NOMO-1 treated with dmso at 0.1 percent for 144 hours (cell line): ENCODE measurements around the gene C11orf58.

Source experiments
- DNase-seq: peaks from one replicate; lab custom pipeline; 2025; ENCODE audit not compliant: unreplicated experiment; lab: John Stamatoyannopoulos, UW

Gene C11orf58

DNA sequence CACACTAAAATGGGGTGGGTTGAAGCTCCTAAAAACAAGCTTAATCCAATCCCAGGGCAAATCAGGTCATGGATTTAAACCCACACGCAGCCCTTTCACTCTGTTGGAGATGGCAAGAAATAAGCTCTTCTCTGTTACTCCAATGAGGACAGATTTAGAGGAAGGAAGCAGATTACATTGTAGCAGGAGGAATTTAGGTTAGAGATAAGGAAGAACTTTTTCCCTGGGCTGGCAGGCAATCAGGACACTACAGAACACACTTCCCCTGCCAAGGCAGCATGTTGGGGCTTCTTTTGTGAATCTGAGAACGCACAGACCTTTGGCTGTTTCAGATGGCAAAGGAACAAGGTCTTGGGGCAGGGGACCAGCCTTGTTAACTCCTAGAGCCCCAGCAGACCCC lies 46.2 kb downstream of the C11orf58 start:
- DNase-seq: no peak

DNA sequence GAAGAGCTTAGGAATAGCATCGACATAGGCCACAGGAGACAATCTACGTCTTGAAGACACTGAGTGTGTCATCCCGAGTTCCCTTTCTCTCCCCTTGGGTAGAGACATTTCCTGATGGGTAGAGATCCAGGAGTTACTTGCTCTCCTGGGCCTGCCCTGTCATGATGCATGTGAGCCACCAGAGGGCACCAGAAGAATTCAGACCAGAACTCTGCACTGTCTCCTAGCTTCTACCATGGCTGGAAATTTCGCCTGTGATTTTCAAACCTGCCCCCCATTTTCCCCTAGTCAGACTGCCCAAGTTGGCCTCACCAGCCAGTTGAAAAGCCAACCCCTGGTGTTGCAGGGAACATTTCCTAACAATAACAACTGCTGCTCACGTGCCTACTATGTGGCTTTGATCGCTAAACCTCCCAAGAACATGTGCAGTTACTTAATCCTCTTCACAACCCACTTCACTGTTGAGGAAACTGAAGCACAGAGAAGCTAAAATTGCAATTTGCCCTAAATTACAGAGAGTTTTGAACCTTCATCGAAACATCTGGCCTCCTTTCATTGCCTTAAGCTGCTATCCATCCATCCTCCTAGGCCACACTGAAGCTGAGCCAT lies 47.2 kb downstream of the C11orf58 start:
- no peak for DNase-seq

DNA sequence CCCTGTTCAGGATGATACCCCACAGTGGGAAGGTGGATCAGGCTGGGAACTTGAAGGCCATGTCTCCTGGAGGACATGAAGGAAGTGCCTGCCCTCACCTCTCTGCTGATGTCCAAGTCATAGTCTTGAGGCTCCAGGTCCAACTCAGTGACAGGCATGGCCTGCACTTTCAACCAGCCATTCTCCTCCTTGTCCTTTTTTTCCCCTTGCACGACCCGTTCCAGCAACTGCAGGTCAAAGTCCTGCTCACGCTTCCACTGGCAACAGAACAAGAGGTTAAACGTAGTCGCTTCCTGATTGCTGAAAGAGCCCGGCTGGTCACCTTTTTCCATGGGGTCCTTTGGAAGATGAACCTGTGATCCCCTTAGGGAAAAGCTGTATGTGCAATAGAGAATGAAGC lies 47.7 kb downstream of the C11orf58 start:
- DNase-seq: no peak

DNA sequence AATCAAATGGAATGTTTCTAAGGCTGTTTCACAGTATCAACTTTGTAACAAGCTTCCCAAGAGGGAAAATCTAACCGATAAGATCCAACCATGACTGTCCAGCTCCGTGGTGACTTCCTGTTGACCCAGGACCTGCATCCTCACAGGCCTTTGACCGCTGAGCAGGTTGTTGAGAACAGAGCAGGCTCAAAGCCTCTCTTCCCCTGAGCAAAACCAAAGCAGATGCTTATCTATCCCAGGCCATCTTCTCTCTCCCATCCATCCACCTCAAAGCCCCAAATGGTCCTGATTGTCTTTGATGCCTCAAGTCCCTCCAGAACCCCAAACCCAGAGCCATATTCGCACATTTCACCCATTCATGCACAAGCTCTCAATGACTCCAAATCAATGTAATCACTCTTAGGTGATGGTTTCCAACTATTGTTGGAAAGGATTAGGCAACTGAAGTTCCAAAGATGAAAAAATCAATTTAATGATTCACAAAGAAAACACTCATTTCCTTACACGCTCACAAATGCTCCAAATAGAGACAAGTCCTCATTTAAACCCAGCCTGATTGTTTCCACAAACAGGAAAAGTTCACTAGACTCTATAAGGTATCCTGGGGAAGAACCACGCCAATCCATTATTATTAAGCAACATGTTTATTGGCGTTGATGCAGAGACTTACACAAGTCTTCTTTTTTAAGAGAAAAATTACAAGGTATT lies 48.7 kb downstream of the C11orf58 start:
- no peak for DNase-seq

DNA sequence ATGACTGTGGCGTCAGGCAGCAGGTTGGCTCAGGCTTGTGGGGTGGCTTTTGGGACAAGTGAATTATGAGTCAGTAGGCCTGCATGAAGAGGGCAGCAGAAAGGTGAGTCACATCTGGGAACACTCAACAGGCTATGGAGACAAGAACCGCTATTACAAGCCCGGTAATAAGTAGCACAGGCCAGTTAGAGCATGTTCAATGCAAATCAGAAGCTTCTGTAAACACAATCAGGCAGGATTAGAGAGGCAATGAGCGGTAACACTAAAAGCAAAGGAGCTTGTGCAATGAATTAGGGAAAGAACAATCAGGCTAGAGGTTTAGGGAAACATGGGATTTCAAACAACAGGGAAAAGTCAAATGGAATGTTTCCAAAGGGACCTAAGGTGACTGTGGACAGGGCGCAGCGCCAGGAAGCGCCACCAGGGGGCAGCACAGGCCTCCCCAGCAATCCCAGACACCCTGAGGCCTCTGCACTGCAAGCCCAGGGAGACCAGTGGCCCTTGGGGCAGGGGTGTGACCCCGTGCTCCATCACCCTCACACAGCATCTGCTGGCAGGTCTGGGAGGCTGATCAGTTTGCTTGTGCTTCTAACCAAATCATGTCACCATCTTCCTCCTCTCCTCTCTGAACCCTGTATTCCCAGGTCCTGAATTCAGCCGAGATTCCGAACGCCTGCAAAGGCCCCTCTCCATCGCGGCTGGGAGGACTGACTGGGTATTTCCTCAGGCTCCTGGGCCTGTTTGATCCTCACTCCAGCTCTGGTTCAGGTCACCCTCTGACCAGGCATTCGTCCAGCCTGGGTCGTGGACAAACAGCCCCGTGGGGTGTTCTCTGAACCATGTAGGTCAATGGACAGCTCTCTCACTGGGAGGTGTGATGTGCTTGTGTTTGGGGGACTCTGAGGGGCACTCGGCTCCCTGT lies 50.0 kb downstream of the C11orf58 start:
- peak; percentile 30 for DNase-seq

DNA sequence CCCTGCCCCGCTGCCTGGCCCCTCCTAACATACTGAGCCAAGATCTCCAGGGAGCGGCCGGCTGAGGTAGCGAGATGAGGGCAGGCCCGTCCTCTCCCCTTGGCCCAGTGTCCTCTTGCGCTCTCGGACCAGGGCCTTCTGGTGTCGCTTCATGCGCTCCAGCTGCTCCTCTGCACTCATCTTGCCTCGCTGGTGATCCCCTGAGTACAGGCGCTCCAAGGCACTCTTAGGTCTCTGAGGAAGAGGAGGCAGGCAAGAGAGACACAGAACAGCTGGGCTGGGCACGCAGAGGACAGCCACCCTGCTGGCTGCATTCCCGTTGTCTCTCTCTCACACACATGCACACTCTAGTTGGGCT lies 50.6 kb downstream of the C11orf58 start:
- no peak for DNase-seq

DNA sequence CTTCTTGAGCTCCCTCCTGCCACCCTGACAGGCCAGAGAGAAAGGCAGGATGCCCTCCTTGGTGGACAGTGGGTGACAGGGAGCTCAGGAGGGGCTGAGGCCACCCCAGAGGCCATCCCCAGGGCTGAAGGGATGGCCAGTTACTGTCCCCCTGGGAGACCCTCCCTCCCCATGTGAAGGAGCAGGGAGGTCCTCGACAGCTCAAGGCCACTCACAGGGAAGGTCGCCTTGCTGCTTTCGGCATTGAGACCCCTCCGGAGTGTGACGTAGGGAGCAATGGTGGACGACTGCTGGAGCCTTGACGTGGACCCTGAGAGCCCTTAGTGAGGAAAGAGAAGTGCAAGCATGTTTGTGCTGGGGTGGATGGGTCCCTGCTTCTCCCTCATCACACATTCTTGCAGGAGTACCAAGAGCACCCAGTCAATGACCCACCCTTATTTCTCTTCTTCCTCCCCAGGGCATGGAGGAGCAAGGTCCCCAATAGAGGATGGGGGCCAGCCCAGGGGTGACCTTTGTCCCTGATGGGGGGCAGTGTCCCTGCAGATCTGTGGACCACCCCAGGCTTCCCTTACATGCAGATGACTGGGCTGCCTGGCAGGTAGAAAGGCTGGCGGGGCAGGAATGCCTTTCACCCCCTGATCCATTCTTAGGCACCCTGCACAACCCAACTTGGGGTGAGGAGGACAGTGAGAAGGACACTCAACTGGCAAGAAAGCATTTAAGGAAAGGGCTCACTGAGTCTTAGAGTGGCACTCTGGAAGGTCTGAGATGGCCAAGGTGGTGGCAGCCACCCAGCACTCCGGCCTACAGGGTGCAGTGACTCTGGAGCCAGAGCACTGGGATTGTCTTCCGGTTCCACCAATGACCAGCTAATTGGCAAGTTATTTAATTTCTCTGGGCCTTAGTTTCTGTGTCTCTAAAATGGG lies 51.4 kb downstream of the C11orf58 start:
- no peak for DNase-seq

DNA sequence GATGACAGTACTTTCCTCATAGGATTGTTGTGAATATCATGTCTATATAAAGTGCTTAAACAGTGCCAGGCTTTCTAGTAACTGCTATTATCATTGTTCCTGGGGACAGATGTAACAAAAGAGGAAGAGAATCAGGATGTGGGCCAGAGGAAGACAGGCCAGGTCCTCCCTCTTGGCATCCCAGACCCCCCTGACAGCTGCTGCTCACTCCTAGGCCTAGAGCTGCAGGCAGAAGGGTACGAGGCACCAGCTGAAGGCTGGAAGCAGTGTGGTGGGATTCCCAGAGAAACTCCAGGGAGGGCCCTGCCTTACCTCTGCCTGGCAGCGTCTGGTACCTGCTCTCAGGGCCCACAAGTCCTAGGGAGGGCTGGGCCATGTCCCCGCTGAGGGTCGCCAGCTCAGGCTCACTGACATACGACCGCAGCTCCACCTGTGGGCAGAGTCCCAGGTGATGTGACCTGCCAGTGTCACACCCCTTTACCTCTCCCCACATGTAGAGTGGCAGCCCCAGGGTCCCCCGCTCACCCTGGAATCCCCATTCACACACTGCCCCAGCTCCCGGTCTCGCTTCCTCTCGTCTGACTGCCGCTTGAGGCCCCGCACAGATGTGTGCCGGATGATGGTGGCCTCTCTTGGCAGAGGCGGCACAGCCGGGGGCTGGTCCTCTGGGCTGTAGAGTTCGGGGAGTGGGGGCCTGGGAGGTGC lies 52.2 kb downstream of the C11orf58 start:
- no peak for DNase-seq

DNA sequence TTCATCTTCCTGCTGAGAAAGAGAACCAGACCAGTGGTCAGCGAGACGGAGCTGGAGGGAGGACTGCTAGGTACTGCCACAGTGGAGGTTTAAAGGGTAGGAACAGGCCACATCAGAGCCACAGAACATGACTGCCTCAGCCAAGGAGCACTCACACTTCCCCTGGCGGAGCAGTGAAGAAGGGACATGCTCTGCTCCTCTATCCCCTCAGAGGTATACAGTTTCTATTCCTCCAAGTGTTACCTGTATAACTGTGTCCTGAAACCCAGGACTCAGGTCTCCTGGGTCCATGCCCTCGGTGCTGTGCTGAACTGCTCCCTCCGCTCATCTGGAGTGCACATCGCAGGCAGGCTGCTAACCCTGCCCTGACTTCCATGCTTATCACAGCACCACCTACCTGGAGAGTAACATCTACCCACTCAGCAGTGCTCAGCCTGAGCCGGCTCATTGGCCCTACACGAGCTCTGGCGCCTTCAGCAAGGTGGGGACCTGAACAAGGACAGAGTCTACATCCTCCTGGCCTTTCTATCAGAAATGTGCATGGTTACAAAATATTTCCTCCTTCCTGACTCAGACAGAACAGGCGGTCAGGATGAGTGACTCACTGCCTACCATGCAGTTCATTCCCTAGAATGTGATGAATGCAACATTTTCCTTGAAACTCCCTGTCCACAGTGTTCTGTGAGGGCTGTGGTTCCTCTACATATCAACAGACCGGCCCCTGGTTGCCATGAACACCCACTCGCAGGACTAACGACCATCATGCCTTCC lies 52.9 kb downstream of the C11orf58 start:
- no peak for DNase-seq

DNA sequence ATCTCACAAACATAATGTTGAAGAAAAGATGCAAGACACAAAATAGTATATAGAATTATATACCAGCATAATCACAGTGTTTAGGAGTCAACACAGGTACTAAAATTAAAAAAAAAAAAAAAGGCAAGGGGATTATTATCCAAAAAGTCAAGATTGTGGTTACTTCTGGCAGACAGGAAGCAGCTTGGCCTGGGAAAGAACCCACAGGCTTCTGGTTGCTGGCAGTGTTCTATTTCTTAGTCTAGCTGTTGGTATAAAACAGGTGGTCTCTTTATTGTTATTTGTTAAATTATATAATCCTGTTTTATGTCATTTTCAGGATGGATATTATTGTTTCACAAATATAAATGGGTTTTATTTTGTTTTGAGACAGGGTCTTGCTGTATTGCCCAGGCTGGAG lies 54.0 kb downstream of the C11orf58 start:
- no peak for DNase-seq

DNA sequence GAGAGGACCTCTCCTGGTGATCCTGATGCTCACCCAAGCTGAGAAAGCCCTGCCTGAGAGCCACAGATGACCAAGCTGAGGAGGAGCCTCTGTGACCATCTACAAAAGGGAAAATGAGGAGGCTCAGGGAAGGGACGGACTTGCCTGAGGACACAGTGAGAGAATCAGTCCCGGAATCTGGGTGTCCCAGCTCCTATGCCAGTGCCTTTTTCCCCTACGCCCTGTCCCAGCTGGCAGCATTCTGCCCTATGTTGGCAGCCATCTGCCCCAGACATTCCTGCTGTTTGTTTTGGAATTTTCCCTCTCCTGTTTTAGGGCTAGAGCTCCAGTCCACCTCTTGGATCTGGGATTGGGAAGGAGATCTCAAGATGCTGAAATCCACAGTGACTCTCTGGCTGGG lies 54.6 kb downstream of the C11orf58 start:
- no peak for DNase-seq

DNA sequence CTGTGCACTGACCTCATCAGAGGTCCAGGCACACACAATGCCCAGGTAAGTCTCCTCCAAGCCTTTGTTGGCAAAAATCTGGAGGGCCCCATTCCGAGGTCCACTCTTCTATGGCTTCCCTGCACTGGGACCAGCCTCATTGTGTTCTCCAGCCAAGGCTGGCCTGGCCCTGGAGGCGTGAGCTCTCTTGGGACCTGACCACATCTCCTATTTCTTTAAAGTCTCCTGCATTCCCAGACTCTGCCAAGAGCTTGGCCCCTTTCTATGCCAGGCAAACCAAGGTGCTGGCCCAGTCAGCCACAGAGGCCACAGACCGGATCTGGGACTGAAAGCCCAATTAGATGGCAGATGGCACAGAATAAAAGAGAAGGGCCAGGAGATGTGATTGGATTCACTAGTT lies 55.1 kb downstream of the C11orf58 start:
- no peak for DNase-seq

DNA sequence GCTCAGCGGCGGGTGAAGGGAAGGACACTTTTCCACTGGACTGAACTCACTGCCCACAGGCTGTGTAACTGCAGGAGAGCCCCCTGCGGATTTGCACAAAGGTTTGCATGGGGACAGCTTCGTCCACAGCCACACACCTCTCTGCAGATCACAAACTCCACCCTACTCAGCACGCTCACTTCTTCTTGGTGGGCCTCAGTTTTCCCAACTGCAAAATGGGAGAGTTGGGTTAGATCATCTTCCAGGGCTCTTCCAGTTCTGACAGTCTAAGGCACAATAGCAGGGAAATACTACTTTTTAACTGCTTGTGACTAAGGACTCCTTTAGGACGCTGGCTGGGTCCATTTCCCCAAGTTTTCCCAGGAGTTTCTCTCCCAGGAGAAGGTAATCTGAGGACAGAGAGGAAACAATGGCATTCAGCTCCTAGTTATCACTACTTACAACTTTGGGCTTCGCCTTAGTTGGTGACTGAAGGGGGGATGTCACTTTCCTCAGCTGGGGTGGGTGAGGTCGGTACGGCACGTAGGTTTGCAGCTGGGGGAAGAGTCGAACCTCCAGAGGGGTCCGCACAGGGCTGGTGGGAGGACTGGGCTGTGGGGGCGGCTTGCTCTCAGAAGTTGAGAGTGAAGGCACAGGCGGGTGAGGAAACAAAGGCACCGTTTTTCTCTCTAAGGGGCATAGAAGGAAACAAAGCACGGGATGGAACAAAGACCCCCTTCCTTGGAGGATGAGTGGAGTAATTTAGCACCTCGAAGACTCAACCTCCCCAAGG lies 55.8 kb downstream of the C11orf58 start:
- DNase-seq: no peak

DNA sequence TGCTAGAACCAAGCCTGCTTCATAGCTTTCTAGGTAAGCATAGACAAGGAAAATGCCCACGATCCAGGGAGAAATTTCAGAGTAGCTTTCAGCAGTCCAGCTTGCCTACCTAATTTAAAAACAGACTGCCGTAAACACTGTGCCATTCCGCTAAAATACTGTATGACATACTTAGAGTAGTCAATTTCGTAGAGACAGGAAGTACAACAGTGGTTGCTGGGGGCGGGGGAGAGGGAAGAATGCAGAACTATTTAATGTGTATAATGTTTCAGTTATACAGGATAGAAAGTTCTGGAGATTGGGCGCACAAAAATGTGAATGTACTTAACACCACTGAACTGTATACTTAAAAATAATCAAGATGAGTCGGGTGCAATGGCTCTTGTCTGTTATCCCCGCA lies 56.7 kb downstream of the C11orf58 start:
- peak; percentile 55 for DNase-seq

DNA sequence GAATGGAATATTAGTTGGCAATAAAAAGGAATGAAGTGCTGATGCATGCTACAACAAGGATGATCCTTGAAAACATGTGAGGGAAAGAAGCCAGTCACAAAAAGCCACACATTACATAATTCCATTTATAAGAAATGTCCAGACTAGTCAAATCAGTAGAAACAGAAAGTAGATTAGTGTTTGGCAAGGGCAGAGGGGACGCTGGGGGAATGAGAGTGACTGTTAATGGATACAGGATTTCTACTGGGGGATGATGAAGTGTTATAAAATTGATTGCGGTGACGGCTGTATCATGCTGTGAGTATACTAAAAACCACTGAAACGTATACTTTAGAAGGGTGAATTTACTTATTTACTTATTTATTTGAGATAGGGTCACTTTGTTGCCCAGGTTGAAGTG lies 57.9 kb downstream of the C11orf58 start:
- no peak for DNase-seq

DNA sequence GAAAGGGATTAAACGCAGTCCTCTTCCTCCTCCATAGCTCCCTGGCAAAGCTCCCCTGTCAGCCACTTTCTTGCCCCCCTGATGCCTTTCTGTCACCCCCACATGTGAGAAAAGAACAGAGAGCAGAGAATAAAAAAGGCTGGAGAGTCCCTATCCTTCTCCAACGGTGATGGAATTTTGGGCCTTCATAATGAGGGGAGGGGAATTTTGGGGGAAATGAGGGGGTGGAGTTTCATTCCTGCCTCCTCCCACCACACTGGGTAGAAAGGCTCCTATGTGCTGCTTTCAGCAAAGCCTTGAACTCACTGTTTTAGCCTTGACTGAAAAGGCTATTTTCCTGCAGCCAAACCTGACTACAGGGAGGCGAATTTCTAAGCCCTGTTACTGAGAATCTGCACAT lies 59.3 kb downstream of the C11orf58 start:
- DNase-seq: no peak

DNA sequence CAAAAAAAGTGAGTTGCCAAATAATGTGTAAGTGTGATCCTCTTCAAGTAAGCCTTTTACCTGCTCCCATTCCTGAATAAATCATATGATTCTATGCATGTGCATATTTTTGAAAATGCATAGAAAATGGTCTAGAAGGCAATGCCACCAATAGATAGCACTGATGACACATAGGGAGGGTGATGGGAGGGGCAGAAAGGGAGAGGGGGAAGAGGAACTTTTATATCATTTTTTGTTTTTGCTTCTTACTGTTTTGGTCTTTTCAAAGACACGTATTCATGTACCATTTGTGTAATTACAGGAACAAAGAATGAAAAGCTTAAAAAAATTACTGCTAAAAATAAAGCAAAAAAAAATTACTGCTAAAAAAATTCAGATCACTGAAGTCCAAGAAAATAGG lies 60.8 kb downstream of the C11orf58 start:
- DNase-seq: no peak

DNA sequence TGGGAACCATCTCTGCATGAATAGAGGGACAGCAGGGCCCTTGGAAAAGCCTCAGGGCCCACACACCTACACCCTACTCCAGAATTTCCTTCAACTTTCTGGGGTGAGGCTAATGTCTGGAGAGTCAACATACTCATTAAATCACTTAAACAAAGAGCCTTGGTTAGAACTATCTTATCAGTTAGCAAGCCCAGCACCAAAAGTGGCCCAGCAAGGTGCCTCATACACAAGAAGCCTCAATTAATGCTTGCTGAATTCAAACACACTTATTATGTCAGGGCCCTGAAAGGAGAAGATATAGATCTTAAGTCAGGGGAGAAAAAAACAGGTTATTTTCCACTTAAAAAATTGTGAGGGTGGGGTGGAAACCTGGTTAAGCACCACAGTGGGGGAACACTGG lies 61.4 kb downstream of the C11orf58 start:
- DNase-seq: no peak

DNA sequence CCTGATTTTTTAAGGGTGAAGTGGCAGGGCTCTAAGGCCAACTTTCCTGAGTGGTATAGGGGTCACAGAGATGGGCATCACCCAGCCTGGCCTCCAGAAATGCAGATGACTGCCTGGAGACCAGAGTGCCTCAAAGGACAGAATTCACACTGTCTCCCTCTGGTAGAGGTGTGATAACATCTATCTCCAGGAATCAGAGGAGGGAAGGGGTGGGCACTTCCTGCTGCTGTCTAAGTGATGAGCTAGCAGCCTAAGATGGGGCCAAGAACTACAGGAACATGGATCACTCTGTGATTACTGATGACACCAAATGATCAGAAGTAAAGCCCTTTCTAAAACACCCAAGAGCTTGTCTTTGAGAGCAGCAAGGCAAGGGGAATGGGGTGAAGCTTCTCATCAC lies 61.9 kb downstream of the C11orf58 start:
- no peak for DNase-seq
